Endothelial cell of umbilical vein (primary cell): ENCODE data around the gene RASL10A.

Source experiments
- CTCF ChIP-seq, 2 donors: IDR thresholded peaks; 1 replicate in 1 of 2; 2 replicates in 1 of 2; pipeline ENCODE4 v1.5.1; 2011; ENCODE audit warnings: low read length in 2 of 2, mild to moderate bottlenecking in 2 of 2, moderate library complexity in 2 of 2, control low read depth in 1 of 2, inconsistent platforms in 1 of 2, low read depth in 1 of 2; ENCODE audit not compliant: insufficient read depth in 1 of 2; ENCODE audit errors: extremely low read depth in 1 of 2
- EZH2 ChIP-seq: IDR thresholded peaks from 2 replicates; pipeline ENCODE4 v1.6.1; 2012; ENCODE audit warnings: borderline replicate concordance, low read depth, mild to moderate bottlenecking, moderate library complexity, low read length, inconsistent platforms; ENCODE audit not compliant: severe bottlenecking

GRCh38 chr22:29302402-29302680 lies 13.2 kb downstream of the RASL10A start:
- no peak for TF ChIP-seq CTCF (IDR thresholded peaks at IDR 0.05; ENCODE audit: extremely low read depth in 1 of 2, insufficient read depth in 1 of 2, low read depth in 1 of 2, low read length in 2 of 2)
- TF ChIP-seq EZH2, result no peak
